Upper lobe of left lung (tissue), 6 donors: ENCODE data around the gene AKIRIN2. TPM values are rescaled to one million over a fixed set of nuclear protein-coding genes. Genes with fewer than 3 reads are reported as not detected.

Experiments
- ATAC-seq, 2 donors: fragments of 200-7000 bp; cut with Tn5 transposase; one replicate each; pipeline ENCODE4 v1.9.1; 2022; ENCODE audit warnings: mild to moderate bottlenecking in 2 of 2, moderate library complexity in 2 of 2; ENCODE audit not compliant: low FRiP score in 2 of 2
- DNase-seq, 2 donors: peaks; one replicate each; pipeline ENCODE4 v3.0.0-alpha.2; 2019 to 2020
- H3K27ac ChIP-seq, 4 donors: fragments of 200-600 bp; sonication (generic); one replicate each; pipeline ENCODE4 v1.5.1; 2016 to 2019
- H3K27me3 ChIP-seq, 4 donors: fragments of 200-600 bp; sonication (generic); one replicate each; pipeline ENCODE4 v1.5.1; 2017 to 2019
- H3K36me3 ChIP-seq, 4 donors: fragments of 200-600 bp; sonication (generic); one replicate each; pipeline ENCODE4 v1.5.1; 2016 to 2019
- H3K4me1 ChIP-seq, 4 donors: fragments of 200-600 bp; sonication (generic); one replicate each; pipeline ENCODE4 v1.5.1; 2018 to 2019
- H3K4me3 ChIP-seq, 4 donors: fragments of 200-600 bp; sonication (generic); one replicate each; pipeline ENCODE4 v1.5.1; 2017 to 2019; ENCODE audit warnings: mild to moderate bottlenecking in 2 of 4, moderate library complexity in 1 of 4
- H3K9me3 ChIP-seq, 4 donors: fragments of 200-600 bp; sonication (generic); one replicate each; pipeline ENCODE4 v1.5.1; 2018 to 2019
- EP300 ChIP-seq, 4 donors: sonication (generic); formaldehyde crosslinking; IDR thresholded peaks; one replicate each; pipeline ENCODE4 v1.5.1; 2017; ENCODE audit warnings: antibody characterized with exemption in 4 of 4, control low read depth in 2 of 4
- POLR2A ChIP-seq, 4 donors: fragments of 450-650 bp; IDR thresholded peaks; one replicate each; pipeline ENCODE4 v1.5.1; 2016 to 2017; ENCODE audit warnings: antibody characterized with exemption in 4 of 4, mild to moderate bottlenecking in 2 of 4
- POLR2AphosphoS5 ChIP-seq, 2 donors: sonication (generic); formaldehyde crosslinking; IDR thresholded peaks; one replicate each; pipeline ENCODE4 v1.5.1; 2017; ENCODE audit warnings: antibody characterized with exemption in 2 of 2
- WGBS, 2 donors: methylation state at CpG; one replicate each; pipeline ENCODE4 v1.1.5; 2017 to 2018; 5-methylcytosine and 5-hydroxymethylcytosine counted together
- total RNA-seq, 6 donors: library from RNA; depleted of rRNA in 4 of 6; stranded (reverse); fragments of >200 nt in 4 of 6; gene quantifications; one replicate each; pipeline versions ENCODE4 v1.1.0 to v1.2.1, GENCODE V29; 2016 to 2021
- TF ChIP-seq, protein P1 (sequence below), 6 experiments: fragments of 450-650 bp in 4 of 6; fragments of 200-600 bp in 2 of 6; sonication (generic) in 2 of 6; IDR thresholded peaks; one replicate each; pipeline ENCODE4 v1.5.1; 2016 to 2019; ENCODE audit warnings: antibody characterized with exemption in 6 of 6
- donor health status: DM: no; HTN: no; CAD: no; lungs with moderate emphysema.
- donor health status: DM: no; HTN: yes; CAD: no; lungs with severe emphysema.

The AKIRIN2 gene
- total RNA-seq, 6 donors from 2014 or later: 42.3 to 87.0 (median 57.2) TPM

DNA sequence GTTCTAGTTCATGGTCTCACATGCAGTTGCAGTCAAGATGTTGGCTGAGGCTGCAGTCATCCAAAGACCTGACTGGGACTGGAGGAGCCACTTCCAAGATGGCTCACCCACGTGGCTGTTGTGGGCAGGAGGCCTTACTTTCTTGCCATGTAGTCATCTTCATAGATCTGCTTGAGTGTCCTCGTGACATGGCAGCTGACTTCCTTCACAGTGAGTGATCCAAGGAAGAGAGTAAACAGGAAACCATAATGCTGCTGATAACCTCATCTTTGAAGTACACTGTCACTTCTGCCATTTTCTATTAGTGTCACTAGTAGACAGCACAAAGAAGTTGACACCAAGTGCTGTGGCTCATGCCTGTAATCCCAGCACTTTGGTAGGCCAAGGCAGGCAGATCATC lies 40.1 kb upstream of the AKIRIN2 start:
- no peak for TF ChIP-seq EP300 (IDR thresholded peaks at IDR 0.05)
- no peak for TF ChIP-seq POLR2A (IDR thresholded peaks at IDR 0.05)
- TF ChIP-seq, protein P1, sequence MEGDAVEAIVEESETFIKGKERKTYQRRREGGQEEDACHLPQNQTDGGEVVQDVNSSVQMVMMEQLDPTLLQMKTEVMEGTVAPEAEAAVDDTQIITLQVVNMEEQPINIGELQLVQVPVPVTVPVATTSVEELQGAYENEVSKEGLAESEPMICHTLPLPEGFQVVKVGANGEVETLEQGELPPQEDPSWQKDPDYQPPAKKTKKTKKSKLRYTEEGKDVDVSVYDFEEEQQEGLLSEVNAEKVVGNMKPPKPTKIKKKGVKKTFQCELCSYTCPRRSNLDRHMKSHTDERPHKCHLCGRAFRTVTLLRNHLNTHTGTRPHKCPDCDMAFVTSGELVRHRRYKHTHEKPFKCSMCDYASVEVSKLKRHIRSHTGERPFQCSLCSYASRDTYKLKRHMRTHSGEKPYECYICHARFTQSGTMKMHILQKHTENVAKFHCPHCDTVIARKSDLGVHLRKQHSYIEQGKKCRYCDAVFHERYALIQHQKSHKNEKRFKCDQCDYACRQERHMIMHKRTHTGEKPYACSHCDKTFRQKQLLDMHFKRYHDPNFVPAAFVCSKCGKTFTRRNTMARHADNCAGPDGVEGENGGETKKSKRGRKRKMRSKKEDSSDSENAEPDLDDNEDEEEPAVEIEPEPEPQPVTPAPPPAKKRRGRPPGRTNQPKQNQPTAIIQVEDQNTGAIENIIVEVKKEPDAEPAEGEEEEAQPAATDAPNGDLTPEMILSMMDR (IDR thresholded peaks at IDR 0.05): no peak
- TF ChIP-seq POLR2AphosphoS5 (IDR thresholded peaks at IDR 0.05): peak in 1 of 2 donors; percentile 30
- Histone ChIP-seq H3K4me3 (no peak overlapping the region), H3K4me1 (peaks cover 0 to 7% (median 1%) of the 10 kb centered on the region in 4 donors), H3K36me3 (no peaks in the 10 kb centered on the region), H3K27me3 (no peaks in the 10 kb centered on the region), H3K9me3 (no peaks in the 10 kb centered on the region), H3K27ac (peak overlapping the region in 1 of 4 donors; percentile 2)
- ATAC-seq (peak in 1 of 2 donors; percentile 41), DNase-seq (peak in 1 of 2 donors; percentile 83)
- 38 to 50% methylated on average over 1 to 2 of the region's 2 CpGs for WGBS, 2 donors

DNA sequence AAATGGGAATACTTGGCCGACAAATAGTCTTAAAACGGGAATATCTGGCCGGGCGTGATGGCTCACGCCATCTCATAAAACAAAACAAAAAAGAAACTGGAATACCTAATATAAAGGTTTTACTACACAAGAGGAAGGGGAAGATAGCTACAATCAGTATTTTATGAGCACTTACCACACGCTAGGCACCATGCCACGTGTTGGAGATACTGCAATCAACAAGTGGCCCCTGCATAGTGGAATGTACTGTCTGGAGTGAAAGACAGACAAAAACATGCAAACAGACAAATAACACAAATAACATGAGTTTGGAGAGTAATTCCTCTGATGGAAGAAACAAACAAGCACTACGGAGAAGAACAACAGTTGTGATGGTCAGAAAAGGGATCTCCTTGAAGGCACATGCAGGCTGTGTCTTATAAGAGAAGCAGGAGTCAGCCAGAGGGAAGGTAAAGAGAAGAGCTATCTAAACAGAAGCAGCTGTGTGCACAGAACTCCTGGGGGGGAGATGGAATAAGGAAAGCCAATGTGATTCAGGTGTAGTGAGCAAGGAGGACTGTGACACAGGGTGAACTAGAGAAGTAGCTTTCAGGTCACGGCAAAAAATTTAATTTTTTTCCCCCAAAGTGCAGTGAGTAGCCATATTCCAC lies 39.1 kb upstream of the AKIRIN2 start:
- no peak for TF ChIP-seq POLR2AphosphoS5 (IDR thresholded peaks at IDR 0.05)
- no peak for TF ChIP-seq EP300 (IDR thresholded peaks at IDR 0.05)
- TF ChIP-seq, protein P1 (IDR thresholded peaks at IDR 0.05): no peak
- TF ChIP-seq POLR2A (IDR thresholded peaks at IDR 0.05): no peak
- Histone ChIP-seq H3K36me3 (no peaks in the 10 kb centered on the region), H3K4me3 (no peak overlapping the region), H3K27ac (no peak overlapping the region), H3K9me3 (no peaks in the 10 kb centered on the region), H3K4me1 (peaks cover 0 to 7% (median 1%) of the 10 kb centered on the region in 4 donors), H3K27me3 (no peaks in the 10 kb centered on the region)
- 87 to 90% methylated on average over 9 of the region's 9 CpGs for WGBS, 2 donors
- no peak for DNase-seq
- ATAC-seq: no peak

DNA sequence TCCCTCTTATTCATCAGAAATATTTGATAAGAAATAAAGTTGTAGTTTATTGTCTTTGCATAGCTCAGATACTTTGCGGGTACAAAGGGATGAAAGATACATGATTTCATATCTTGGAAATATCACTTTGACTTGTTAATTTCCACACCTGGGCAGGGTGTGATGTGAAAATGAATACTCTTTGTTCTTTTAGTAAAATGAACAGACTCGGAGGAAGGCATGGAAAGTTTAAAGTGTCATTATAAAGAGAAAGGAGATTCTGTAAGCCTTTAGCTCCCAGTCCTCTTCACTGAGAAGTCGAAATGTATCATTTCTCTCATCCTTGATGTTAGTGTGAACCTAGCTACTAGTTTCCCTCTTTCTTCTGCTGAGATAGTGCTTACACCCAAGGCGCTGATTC lies 36.7 kb upstream of the AKIRIN2 start:
- WGBS, 2 donors: 81 to 83% methylated on average over 4 of the region's 4 CpGs
- Histone ChIP-seq H3K36me3 (no peaks in the 10 kb centered on the region), H3K27me3 (no peaks in the 10 kb centered on the region), H3K4me1 (peaks cover 0 to 7% (median 1%) of the 10 kb centered on the region in 4 donors), H3K27ac (no peak overlapping the region), H3K4me3 (no peak overlapping the region), H3K9me3 (no peaks in the 10 kb centered on the region)
- TF ChIP-seq POLR2AphosphoS5 (IDR thresholded peaks at IDR 0.05) (no peak), EP300 (IDR thresholded peaks at IDR 0.05) (no peak)
- TF ChIP-seq, protein P1 (IDR thresholded peaks at IDR 0.05): no peak
- no peak for DNase-seq
- ATAC-seq: no peak

DNA sequence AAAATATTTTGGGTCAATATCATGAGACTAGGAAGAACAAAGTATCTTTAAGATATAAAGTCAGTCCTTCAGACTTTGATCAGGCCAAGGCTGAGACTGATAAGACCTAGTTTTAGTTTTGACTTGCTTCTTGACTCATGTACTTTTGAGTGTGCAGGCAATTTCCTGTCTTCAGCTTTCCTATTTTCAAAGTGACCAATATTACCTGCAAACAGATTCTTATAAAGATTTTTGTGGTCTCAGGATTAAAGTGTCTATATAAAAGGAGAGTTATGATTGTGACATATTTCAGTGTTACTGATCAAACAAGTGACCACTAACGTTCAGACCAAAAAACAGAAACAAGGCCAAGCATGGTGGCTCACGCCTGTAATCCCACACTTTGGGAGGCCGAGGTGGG lies 36.0 kb upstream of the AKIRIN2 start:
- WGBS, 2 donors: 81 to 89% methylated on average over 3 of the region's 3 CpGs
- H3K9me3 ChIP-seq: no peaks in the 10 kb centered on the region
- H3K36me3 ChIP-seq: no peaks in the 10 kb centered on the region
- no peaks in the 10 kb centered on the region for H3K27me3 ChIP-seq
- H3K4me3 ChIP-seq: no peak overlapping the region
- no peak overlapping the region for H3K27ac ChIP-seq
- H3K4me1 ChIP-seq: peaks cover 0 to 7% (median 1%) of the 10 kb centered on the region in 4 donors
- DNase-seq: no peak
- no peak for ATAC-seq
- TF ChIP-seq EP300 (IDR thresholded peaks at IDR 0.05) (no peak), POLR2A (IDR thresholded peaks at IDR 0.05) (no peak), POLR2AphosphoS5 (IDR thresholded peaks at IDR 0.05) (no peak)
- TF ChIP-seq, protein P1 (IDR thresholded peaks at IDR 0.05): no peak
